ENCODE measurements around the gene ARHGEF3.

ARHGEF3 gene

GRCh38 chr3:56801662-56802377, at the start of gene ARHGEF3:
Gene ARHGEF3, minus strand, starts transcription at chr3:56801949. Its CDS starts 151 bp downstream, at chr3:56801798.
- no peak for DNase-seq

- DNase-seq = no peak
Measured at GRCh38 chr3:56849698-56850097, 47.9 kb upstream of the ARHGEF3 start.

GRCh38 chr3:56845505-56845904, 43.8 kb upstream of the ARHGEF3 start:
- DNase-seq = no peak

GRCh38 chr3:56844536-56844935, 42.8 kb upstream of the ARHGEF3 start:
- no peak for DNase-seq

- no peak for DNase-seq
Measured at GRCh38 chr3:56839784-56840715, 38.3 kb upstream of the ARHGEF3 start.

- no peak for DNase-seq
Measured at GRCh38 chr3:56838448-56838847, 36.7 kb upstream of the ARHGEF3 start.

- no peak for DNase-seq
Measured at GRCh38 chr3:56837196-56837955, 35.6 kb upstream of the ARHGEF3 start.

GRCh38 chr3:56836276-56837163, 34.8 kb upstream of the ARHGEF3 start:
- DNase-seq = no peak

GRCh38 chr3:56835650-56836227, 34.0 kb upstream of the ARHGEF3 start:
- no peak for DNase-seq

- DNase-seq = no peak
Measured at GRCh38 chr3:56833536-56833935, 31.8 kb upstream of the ARHGEF3 start.

GRCh38 chr3:56833022-56833421, 31.3 kb upstream of the ARHGEF3 start:
- no peak for DNase-seq

GRCh38 chr3:56831572-56831971, 29.8 kb upstream of the ARHGEF3 start:
- DNase-seq = no peak

GRCh38 chr3:56830884-56831283, 29.1 kb upstream of the ARHGEF3 start:
- no peak for DNase-seq

GRCh38 chr3:56829533-56829932, 27.8 kb upstream of the ARHGEF3 start:
- no peak for DNase-seq

- no peak for DNase-seq
Measured at GRCh38 chr3:56826831-56827722, 25.3 kb upstream of the ARHGEF3 start.

GRCh38 chr3:56825567-56826438, 24.1 kb upstream of the ARHGEF3 start:
- DNase-seq = no peak

GRCh38 chr3:56823984-56824703, 22.4 kb upstream of the ARHGEF3 start:
- DNase-seq = no peak

- DNase-seq = no peak
Measured at GRCh38 chr3:56823421-56823926, 21.7 kb upstream of the ARHGEF3 start.

- no peak for DNase-seq
Measured at GRCh38 chr3:56822501-56822900, 20.8 kb upstream of the ARHGEF3 start.
